Activated naive CD4-positive, alpha-beta T cell treated with anti-CD3 and anti-CD28 coated beads, Interleukin-2, amount 50 U/mL, for 24 hours (primary cell): Measurements from ENCODE around the gene CFI.

Experiments
- H3K27ac Mint-ChIP-seq: one replicate; pipeline ENCODE4 v1.8.0; 2021; ENCODE audit warnings: mild to moderate bottlenecking, mixed read lengths
- H3K27me3 Mint-ChIP-seq: one replicate; pipeline ENCODE4 v1.8.0; 2021; ENCODE audit warnings: mixed read lengths
- H3K36me3 Mint-ChIP-seq: one replicate; pipeline ENCODE4 v1.8.0; 2021; ENCODE audit warnings: mixed read lengths
- H3K4me1 Mint-ChIP-seq: one replicate; pipeline ENCODE4 v1.8.0; 2021; ENCODE audit warnings: mixed read lengths
- H3K4me3 Mint-ChIP-seq: one replicate; pipeline ENCODE4 v1.8.0; 2021; ENCODE audit warnings: mild to moderate bottlenecking, mixed read lengths
- H3K9me3 Mint-ChIP-seq: one replicate; pipeline ENCODE4 v1.8.0; 2021; ENCODE audit warnings: mixed read lengths

CFI gene

GRCh38 chr4:109801895-109802319, at the start of gene CFI:
Gene CFI, minus strand, starts transcription at chr4:109801999. Its CDS starts 28 bp downstream, at chr4:109801971.
- no peaks in the 10 kb centered on the region for H3K9me3 Mint-ChIP-seq
- no peak within 1 kb of the TSS for H3K27ac Mint-ChIP-seq
- H3K4me1 Mint-ChIP-seq, result no peaks in the 10 kb centered on the region
- no peak within 1 kb of the TSS for H3K4me3 Mint-ChIP-seq
- H3K27me3 Mint-ChIP-seq, result peaks cover 3% of the 10 kb centered on the region
- no peaks in the 10 kb centered on the region for H3K36me3 Mint-ChIP-seq

DNA sequence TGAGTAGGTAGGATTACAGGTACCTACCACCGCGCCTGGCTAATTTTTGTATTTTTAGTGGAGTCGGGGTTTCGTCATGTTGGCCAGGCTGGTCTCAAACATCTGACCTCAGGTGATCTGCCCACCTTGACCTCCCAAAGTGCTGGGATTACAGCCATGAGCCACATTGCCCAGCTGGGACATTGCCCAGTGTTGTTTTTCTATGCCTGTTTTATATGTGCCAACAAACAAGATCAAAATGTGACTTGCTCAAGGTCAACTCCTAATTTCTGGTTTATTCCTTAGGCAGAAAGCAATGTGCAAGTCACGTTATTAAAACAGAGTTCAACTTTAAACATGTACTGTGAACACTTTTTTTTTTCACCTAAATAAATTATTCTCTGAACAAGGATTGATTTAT, 48.8 kb upstream of the CFI start:
- Mint-ChIP-seq H3K27me3 (no peaks in the 10 kb centered on the region), H3K27ac (no peak overlapping the region), H3K36me3 (peaks cover 11% of the 10 kb centered on the region), H3K9me3 (no peaks in the 10 kb centered on the region), H3K4me1 (peaks cover 7% of the 10 kb centered on the region), H3K4me3 (no peak overlapping the region)

DNA sequence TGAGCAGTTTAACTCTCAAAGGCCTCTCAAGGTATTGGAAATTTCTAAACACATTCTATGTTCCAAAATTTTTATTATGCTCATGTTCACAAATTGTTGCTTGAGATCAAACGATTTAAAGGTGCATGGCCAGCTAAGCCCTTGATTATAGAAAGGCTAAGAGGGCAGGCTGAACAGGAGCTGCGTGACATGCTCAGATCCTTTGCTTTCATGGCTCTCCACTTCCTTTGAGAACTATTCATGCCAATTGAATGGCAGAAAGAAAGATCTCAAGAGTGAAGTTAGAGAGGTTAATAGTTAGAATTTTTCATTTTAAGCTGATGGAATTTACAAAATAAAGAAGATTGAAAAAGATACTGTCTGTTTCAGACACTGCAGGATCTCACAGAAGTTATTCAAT, 46.7 kb upstream of the CFI start:
- H3K36me3 Mint-ChIP-seq, result peaks cover 6% of the 10 kb centered on the region
- H3K4me3 Mint-ChIP-seq, result no peak overlapping the region
- no peaks in the 10 kb centered on the region for H3K9me3 Mint-ChIP-seq
- no peak overlapping the region for H3K27ac Mint-ChIP-seq
- H3K4me1 Mint-ChIP-seq, result peaks cover 7% of the 10 kb centered on the region
- H3K27me3 Mint-ChIP-seq, result no peaks in the 10 kb centered on the region

GRCh38 chr4:109847896-109848442, 46.2 kb upstream of the CFI start, which contains the start of gene LRIT3:
Gene LRIT3, plus strand, starts transcription at chr4:109848107. Its CDS starts 95 bp downstream, at chr4:109848202.
- peaks cover 2% of the 10 kb centered on the region for H3K36me3 Mint-ChIP-seq
- H3K27me3 Mint-ChIP-seq, result no peaks in the 10 kb centered on the region
- no peak within 1 kb of the TSS for H3K4me3 Mint-ChIP-seq
- H3K4me1 Mint-ChIP-seq, result peaks cover 4% of the 10 kb centered on the region
- H3K27ac Mint-ChIP-seq, result no peak within 1 kb of the TSS
- H3K9me3 Mint-ChIP-seq, result no peaks in the 10 kb centered on the region

DNA sequence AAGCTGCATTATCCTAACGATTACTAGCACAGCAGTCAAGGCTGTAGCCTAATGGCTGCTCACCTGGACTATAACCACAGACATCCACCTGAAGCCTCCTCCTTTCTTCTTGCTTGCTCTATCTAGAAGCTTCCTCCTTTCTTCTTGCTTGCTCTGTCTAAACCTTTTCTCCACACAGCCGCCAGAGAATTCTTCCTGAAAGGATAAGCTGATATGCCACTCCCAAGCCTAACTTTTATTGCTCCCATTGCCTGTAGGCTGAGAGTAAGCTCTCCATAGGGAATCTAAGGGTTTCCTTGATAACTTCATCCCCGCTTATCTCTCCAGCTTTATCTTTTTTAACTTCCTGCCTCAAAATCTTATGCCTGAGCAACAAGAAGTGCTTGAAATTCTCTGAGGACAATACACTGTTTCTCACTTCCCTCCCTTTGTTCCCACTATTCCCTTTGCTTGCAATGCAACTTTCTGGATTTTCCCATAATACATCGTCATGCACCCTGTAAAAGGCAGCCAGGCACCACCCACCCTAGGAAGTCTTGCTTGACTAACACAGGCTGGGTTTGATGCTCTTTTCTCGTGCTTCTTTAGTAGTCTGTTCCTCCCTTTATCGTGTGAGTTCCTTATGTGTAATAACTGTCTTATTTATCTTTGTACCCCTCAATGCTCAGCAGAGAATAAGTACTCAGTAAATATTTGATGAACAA, 44.7 kb upstream of the CFI start:
- H3K36me3 Mint-ChIP-seq, result peaks cover 2% of the 10 kb centered on the region
- H3K27me3 Mint-ChIP-seq, result no peaks in the 10 kb centered on the region
- H3K9me3 Mint-ChIP-seq, result no peaks in the 10 kb centered on the region
- no peak overlapping the region for H3K27ac Mint-ChIP-seq
- H3K4me1 Mint-ChIP-seq, result no peaks in the 10 kb centered on the region
- H3K4me3 Mint-ChIP-seq, result no peak overlapping the region

- Mint-ChIP-seq H3K4me1 (no peaks in the 10 kb centered on the region), H3K36me3 (peaks cover 19% of the 10 kb centered on the region), H3K27me3 (no peaks in the 10 kb centered on the region), H3K27ac (no peak overlapping the region), H3K9me3 (no peaks in the 10 kb centered on the region), H3K4me3 (no peak overlapping the region)
Observed at GRCh38 chr4:109836985-109837384, 35.2 kb upstream of the CFI start.

DNA sequence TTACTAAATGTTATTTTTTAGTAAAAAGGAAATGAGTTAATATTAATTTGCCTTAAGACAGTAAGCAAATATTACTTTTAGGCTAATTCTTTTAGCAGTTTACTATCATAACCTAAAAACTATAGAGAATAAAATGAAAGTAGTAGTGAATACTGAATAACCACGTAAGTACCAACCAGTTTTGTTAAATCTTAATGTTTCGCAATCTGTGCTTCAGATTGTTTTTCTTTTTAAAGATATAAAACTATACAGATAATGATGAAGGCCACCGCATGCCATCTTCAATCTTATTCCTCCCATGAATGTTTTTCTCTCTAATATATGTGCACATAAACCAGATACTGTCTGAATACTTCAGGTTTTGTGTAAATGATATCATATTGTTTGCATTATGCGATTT, 32.0 kb upstream of the CFI start:
- no peak overlapping the region for H3K27ac Mint-ChIP-seq
- no peaks in the 10 kb centered on the region for H3K9me3 Mint-ChIP-seq
- H3K36me3 Mint-ChIP-seq, result peaks cover 12% of the 10 kb centered on the region
- no peak overlapping the region for H3K4me3 Mint-ChIP-seq
- no peaks in the 10 kb centered on the region for H3K27me3 Mint-ChIP-seq
- no peaks in the 10 kb centered on the region for H3K4me1 Mint-ChIP-seq

- Mint-ChIP-seq H3K27me3 (no peaks in the 10 kb centered on the region), H3K27ac (no peak within 1 kb of the TSS), H3K9me3 (no peaks in the 10 kb centered on the region), H3K4me1 (no peaks in the 10 kb centered on the region), H3K36me3 (peaks cover 6% of the 10 kb centered on the region), H3K4me3 (no peak within 1 kb of the TSS)
Observed at GRCh38 chr4:109827672-109828071, 25.9 kb upstream of the CFI start, which contains the start of gene RRH. Gene RRH, plus strand, starts transcription at chr4:109827972. Its CDS starts 56 bp downstream, at chr4:109828028.

GRCh38 chr4:109826719-109827118, 24.9 kb upstream of the CFI start:
- Mint-ChIP-seq H3K9me3 (no peaks in the 10 kb centered on the region), H3K36me3 (peaks cover 9% of the 10 kb centered on the region), H3K27me3 (no peaks in the 10 kb centered on the region), H3K27ac (no peak overlapping the region), H3K4me1 (peaks cover 4% of the 10 kb centered on the region), H3K4me3 (no peak overlapping the region)

GRCh38 chr4:109821185-109821584, 19.4 kb upstream of the CFI start:
- H3K27ac Mint-ChIP-seq, result peak overlapping the region; percentile 73
- peaks cover 38% of the 10 kb centered on the region for H3K36me3 Mint-ChIP-seq
- peaks cover 49% of the 10 kb centered on the region for H3K4me1 Mint-ChIP-seq
- H3K27me3 Mint-ChIP-seq, result no peaks in the 10 kb centered on the region
- H3K9me3 Mint-ChIP-seq, result no peaks in the 10 kb centered on the region
- peak overlapping the region; percentile 45 for H3K4me3 Mint-ChIP-seq

GRCh38 chr4:109820563-109820962, 18.8 kb upstream of the CFI start:
- Mint-ChIP-seq H3K4me3 (peak overlapping the region; percentile 53), H3K36me3 (peaks cover 43% of the 10 kb centered on the region), H3K27me3 (no peaks in the 10 kb centered on the region), H3K9me3 (no peaks in the 10 kb centered on the region), H3K27ac (peak overlapping the region; percentile 87), H3K4me1 (peaks cover 54% of the 10 kb centered on the region)

DNA sequence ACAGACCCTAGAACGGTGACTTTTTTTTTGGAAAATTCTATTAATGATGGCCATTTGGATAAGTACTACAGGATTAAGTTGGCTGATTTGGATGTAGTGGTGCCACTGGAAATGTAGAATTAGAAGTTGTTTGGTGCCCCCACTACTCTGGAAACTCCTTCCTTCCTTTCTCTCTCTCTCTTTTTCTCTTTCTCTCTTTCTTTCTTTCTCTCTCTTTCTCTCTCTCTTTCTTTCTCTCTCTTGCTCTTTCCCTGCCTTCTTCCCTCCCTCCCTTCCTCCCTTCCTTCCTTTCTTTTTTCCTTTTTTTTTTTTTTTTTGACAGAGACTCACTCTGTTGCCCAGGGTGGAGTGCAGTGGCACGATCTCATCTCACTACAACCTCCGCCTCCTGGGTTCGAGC, 16.5 kb upstream of the CFI start:
- H3K36me3 Mint-ChIP-seq, result peaks cover 39% of the 10 kb centered on the region
- H3K27me3 Mint-ChIP-seq, result no peaks in the 10 kb centered on the region
- H3K9me3 Mint-ChIP-seq, result no peaks in the 10 kb centered on the region
- peak overlapping the region; percentile 94 for H3K4me3 Mint-ChIP-seq
- peaks cover 59% of the 10 kb centered on the region for H3K4me1 Mint-ChIP-seq
- H3K27ac Mint-ChIP-seq, result peak overlapping the region; percentile 71

- Mint-ChIP-seq H3K27ac (peak overlapping the region; percentile 97), H3K9me3 (no peaks in the 10 kb centered on the region), H3K27me3 (no peaks in the 10 kb centered on the region), H3K4me1 (peaks cover 57% of the 10 kb centered on the region), H3K36me3 (peaks cover 37% of the 10 kb centered on the region), H3K4me3 (peak overlapping the region; percentile 94)
Observed at GRCh38 chr4:109816894-109817293, 15.1 kb upstream of the CFI start.

- Mint-ChIP-seq H3K36me3 (peaks cover 34% of the 10 kb centered on the region), H3K27me3 (no peaks in the 10 kb centered on the region), H3K4me3 (peak overlapping the region; percentile 94), H3K4me1 (peaks cover 49% of the 10 kb centered on the region), H3K27ac (peak overlapping the region; percentile 97), H3K9me3 (no peaks in the 10 kb centered on the region)
Observed at GRCh38 chr4:109816082-109816442, 14.3 kb upstream of the CFI start.

DNA sequence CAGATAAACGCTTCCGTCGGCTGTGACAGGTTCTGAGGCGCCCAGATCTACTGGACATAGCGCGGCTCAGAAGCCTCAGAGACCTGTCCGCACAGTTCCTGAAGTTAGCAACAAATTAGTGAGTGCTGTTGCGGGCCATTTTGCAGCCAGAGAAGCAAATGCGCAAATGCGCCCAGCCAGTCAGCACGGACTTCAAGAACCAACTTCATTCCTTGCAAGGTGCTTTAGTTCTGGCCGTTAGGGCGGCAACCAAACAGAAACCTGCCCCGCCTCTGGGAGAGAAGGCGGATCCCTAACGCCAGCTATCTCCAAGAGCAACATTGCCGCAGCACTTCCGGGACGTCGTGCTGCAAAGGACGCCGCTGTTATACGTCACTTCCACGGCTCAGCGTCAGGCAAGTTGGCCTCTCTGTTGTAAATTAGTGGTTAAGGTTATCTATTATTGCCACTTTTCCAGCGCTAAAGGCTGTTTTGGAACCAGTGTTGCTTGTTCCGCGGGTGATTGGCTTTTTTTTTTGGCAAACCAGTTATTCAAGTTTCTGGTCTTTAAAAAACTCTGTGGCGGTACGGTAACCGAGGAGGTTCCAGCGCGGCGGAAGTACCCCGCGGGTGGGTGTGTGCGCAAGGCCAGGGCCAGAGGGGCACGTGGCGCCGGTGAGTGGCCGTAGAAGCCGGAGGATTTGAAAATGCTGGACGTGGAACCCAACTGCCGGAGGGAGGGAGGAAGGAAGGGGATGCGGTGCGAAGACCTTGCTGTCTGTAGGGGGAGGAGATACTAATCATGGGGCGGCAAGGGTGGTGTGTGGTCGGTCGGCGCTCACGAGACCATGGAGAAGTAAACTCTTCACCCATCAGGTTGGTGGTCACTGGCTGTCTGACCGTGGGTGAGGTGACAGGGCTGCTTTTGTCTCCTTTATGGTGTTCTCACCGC, 13.6 kb upstream of the CFI start, which contains the start of gene GAR1:
GAR1 (plus strand) TSS at position 612 of the 931 bp plus-strand sequence. CDS start 403 bp downstream, outside the sequence.
- Mint-ChIP-seq H3K9me3 (no peaks in the 10 kb centered on the region), H3K4me3 (peak within 1 kb of the TSS; percentile 94), H3K4me1 (peaks cover 43% of the 10 kb centered on the region), H3K27me3 (no peaks in the 10 kb centered on the region), H3K27ac (peak within 1 kb of the TSS; percentile 97), H3K36me3 (peaks cover 30% of the 10 kb centered on the region)
